SK-N-SH (cell line): ENCODE results near the gene MAPK9. TPM values are rescaled to one million over a fixed set of nuclear protein-coding genes. Genes with fewer than 3 reads are reported as not detected.

Experiments
- CTCF ChIA-PET: fragments of 300-600, 350-600 bp; formaldehyde crosslinking; extraction: SDS; loops from one replicate; lab custom pipeline; 2021; lab: Yijun Ruan, JAX
- POLR2A ChIA-PET: fragments of 350-600 bp; sonication (Branson Sonifier 250); formaldehyde crosslinking; extraction: SDS; loops from one replicate; lab custom pipeline; 2020; ENCODE audit warnings: antibody characterized with exemption, inconsistent platforms; lab: Yijun Ruan, JAX
- DNase-seq: peaks from one replicate; pipeline ENCODE4 v3.0.0; 2012
- H2AFZ ChIP-seq: fragments of 200-600 bp; sonication (generic); 2 replicates; pipeline ENCODE4 v1.8.1; 2016; ENCODE audit warnings: antibody characterized with exemption, mild to moderate bottlenecking, low read depth
- H3F3A ChIP-seq: fragments of 200-600 bp; sonication (generic); replicated peaks from 2 replicates; pipeline ENCODE3; 2016; ENCODE audit warnings: antibody characterized with exemption, mild to moderate bottlenecking; ENCODE audit not compliant: insufficient read depth
- H3K27ac ChIP-seq, 2 experiments: fragments of 200-500 bp in 1 of 2; fragments of 200-600 bp in 1 of 2; sonication (Bioruptor generic) in 1 of 2; sonication (generic), shearing (Covaris generic) in 1 of 2; 2 replicates each; pipeline versions ENCODE4 v1.5.1 to v1.6.1; 2014 to 2016; ENCODE audit warnings: low read depth in 2 of 2, inconsistent platforms in 1 of 2, low read length in 1 of 2, mild to moderate bottlenecking in 1 of 2, mixed read lengths in 1 of 2
- H3K27me3 ChIP-seq: fragments of 200-600 bp; sonication (generic), shearing (Covaris generic); 2 replicates; pipeline ENCODE4 v1.6.1; 2016; ENCODE audit warnings: mixed run types; ENCODE audit not compliant: insufficient read depth
- H3K36me3 ChIP-seq, 2 experiments: fragments of 200-500 bp in 1 of 2; fragments of 200-600 bp in 1 of 2; sonication (Bioruptor generic) in 1 of 2; sonication (generic) in 1 of 2; replicated peaks in 1 of 2; 2 replicates each; pipeline versions ENCODE3 to v1.5.1; 2014 to 2016; ENCODE audit warnings: low read length in 1 of 2, mild to moderate bottlenecking in 1 of 2; ENCODE audit not compliant: insufficient read depth in 2 of 2, control insufficient read depth in 1 of 2
- H3K4me1 ChIP-seq, 2 experiments: fragments of 200-500 bp in 1 of 2; fragments of 200-600 bp in 1 of 2; sonication (Bioruptor generic) in 1 of 2; sonication (generic), shearing (Covaris generic) in 1 of 2; 2 replicates each; pipeline versions ENCODE4 v1.5.1 to v1.6.1; 2014 to 2016; ENCODE audit warnings: low read depth in 1 of 2, low read length in 1 of 2, mixed run types in 1 of 2; ENCODE audit not compliant: insufficient read depth in 2 of 2, control insufficient read depth in 1 of 2
- H3K4me2 ChIP-seq: fragments of 200-600 bp; sonication (generic), shearing (Covaris generic); 2 replicates; pipeline ENCODE4 v1.6.1; 2017; ENCODE audit warnings: mixed run types
- H3K4me3 ChIP-seq, 2 experiments: fragments of 200-500 bp in 1 of 2; fragments of 200-600 bp in 1 of 2; sonication (Bioruptor generic) in 1 of 2; sonication (generic), shearing (Covaris generic) in 1 of 2; 2 replicates each; pipeline versions ENCODE4 v1.5.1 to v1.8.1; 2014 to 2016; ENCODE audit warnings: low read depth in 2 of 2, inconsistent platforms in 1 of 2, low read length in 1 of 2, mild to moderate bottlenecking in 1 of 2, mixed read lengths in 1 of 2, moderate library complexity in 1 of 2
- H3K79me2 ChIP-seq: fragments of 200-600 bp; sonication (generic); 2 replicates; pipeline ENCODE4 v1.8.1; 2017; ENCODE audit warnings: mild to moderate bottlenecking; ENCODE audit not compliant: insufficient read depth
- H3K9ac ChIP-seq: fragments of 200-600 bp; sonication (generic); 2 replicates; pipeline ENCODE4 v1.6.1; 2017; ENCODE audit warnings: mixed run types
- H3K9me2 ChIP-seq: fragments of 200-600 bp; sonication (generic); 2 replicates; pipeline ENCODE4 v1.6.1; 2017; ENCODE audit warnings: mixed run types
- H3K9me3 ChIP-seq: fragments of 200-600 bp; sonication (generic); 2 replicates; pipeline ENCODE4 v1.6.1; 2017; ENCODE audit warnings: mixed run types, mild to moderate bottlenecking, moderate library complexity
- H4K20me1 ChIP-seq: fragments of 200-600 bp; sonication (generic); 2 replicates; pipeline ENCODE4 v1.6.1; 2017; ENCODE audit warnings: mild to moderate bottlenecking, mixed run types; ENCODE audit not compliant: insufficient read depth
- CHD2 ChIP-seq: fragments of 150-350 bp; IDR thresholded peaks from 2 replicates; pipeline ENCODE4 v1.6.1; 2018; ENCODE audit warnings: low read length; ENCODE audit not compliant: partially characterized antibody
- ELF1 ChIP-seq: IDR thresholded peaks from 2 replicates; pipeline ENCODE4 v1.4.0; 2012
- GATA2 ChIP-seq: sonication (generic); formaldehyde crosslinking; IDR thresholded peaks from 2 replicates; pipeline ENCODE4 v1.5.0; 2020; ENCODE audit warnings: mild to moderate bottlenecking, missing genetic modification reagents
- MXI1 ChIP-seq: IDR thresholded peaks from 2 replicates; pipeline ENCODE4 v1.6.1; 2012; ENCODE audit warnings: mild to moderate bottlenecking, low read depth, low read length, improper control_type of control experiment
- RFX5 ChIP-seq: IDR thresholded peaks from 2 replicates; pipeline ENCODE4 v1.6.1; 2012; ENCODE audit warnings: mild to moderate bottlenecking, improper control_type of control experiment, low read length
- SIN3A ChIP-seq: IDR thresholded peaks from 2 replicates; pipeline ENCODE4 v1.6.1; 2012; ENCODE audit warnings: low read depth, mild to moderate bottlenecking, low read length, moderate library complexity, borderline replicate concordance
- YY1 ChIP-seq: IDR thresholded peaks from 2 replicates; pipeline ENCODE4 v1.4.0; 2012; ENCODE audit warnings: low read depth, mild to moderate bottlenecking
- WGBS: methylation state at CpG from one replicate; pipeline ENCODE4 v1.1.6; 2017; ENCODE audit warnings: low lambda C conversion rate; 5-methylcytosine and 5-hydroxymethylcytosine counted together
- polyA plus RNA-seq, 3 experiments: library from polyadenylated mRNA; depleted of rRNA; stranded (reverse); fragments of >200 nt; gene quantifications; 2 replicates each; pipeline ENCODE4 v1.2.3, GENCODE V29; 2012
- TF ChIP-seq, protein P1 (sequence below): IDR thresholded peaks from 2 replicates; pipeline ENCODE4 v1.4.0; 2012; ENCODE audit warnings: low read depth, borderline replicate concordance
- TF ChIP-seq, protein P2 (sequence below): fragments of 200-600 bp; sonication (generic); IDR thresholded peaks from 2 replicates; pipeline ENCODE4 v1.6.1; 2017; ENCODE audit warnings: antibody characterized with exemption, mild to moderate bottlenecking, moderate library complexity

MAPK9 gene
- polyA plus RNA-seq, 1 of the 3 experiments (the other 2 are of a cell fraction): 23.9 TPM

DNA sequence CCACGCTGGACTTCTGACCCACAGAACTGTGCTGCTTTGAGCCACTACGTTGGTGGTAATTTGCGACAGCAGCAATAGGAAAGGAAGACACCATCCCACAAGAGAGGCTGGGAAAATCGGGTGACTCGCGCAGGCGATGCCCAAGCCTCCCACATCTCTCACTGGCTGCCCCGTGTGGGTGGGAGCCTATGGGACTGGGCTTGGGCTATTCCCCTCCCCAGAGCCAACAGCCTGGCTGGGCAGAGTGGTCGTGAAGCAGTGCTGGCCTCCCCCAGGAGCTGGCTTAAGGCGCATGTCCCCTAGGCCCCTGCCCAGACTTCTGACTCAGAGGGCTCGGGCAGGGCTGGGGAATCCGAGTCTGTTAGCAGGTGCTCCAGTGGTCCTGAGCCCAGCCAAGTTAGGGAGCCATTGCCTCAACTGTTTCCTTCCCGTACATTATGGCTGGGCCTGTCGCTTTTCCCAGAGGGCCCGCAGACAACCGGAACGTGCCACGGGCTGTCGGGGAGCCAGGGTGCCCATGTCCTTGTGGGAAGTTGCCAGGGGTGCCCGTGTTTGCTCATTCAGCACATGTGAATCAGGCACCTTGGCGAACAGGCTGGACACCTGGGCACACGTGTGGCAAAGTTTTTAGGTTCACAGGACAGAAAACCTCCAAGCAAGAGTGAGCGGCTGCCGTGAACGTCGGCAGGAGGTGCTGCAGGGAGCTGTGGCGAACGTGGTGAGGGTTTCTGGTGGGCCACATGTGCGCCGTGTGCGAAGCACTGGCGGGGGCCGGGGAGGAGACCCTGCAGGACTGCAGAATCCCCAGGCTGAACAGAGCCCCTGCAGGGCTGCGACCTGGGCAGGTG lies 75.9 kb downstream of the MAPK9 start:
- Histone ChIP-seq H3K4me3 (no peak overlapping the region), H4K20me1 (no peaks in the 10 kb centered on the region), H3K27ac (no peak overlapping the region), H3K9ac (no peak overlapping the region), H3K36me3 (no peaks in the 10 kb centered on the region), H2AFZ (no peak overlapping the region), H3K9me2 (no peaks in the 10 kb centered on the region), H3K4me2 (no peak overlapping the region), H3K79me2 (no peaks in the 10 kb centered on the region), H3K27me3 (no peaks in the 10 kb centered on the region), H3K4me1 (peaks cover 0 to 11% of the 10 kb centered on the region in 2 experiments; a peak in 1 of 4 replicates), H3K9me3 (no peaks in the 10 kb centered on the region), H3F3A (no peaks in the 10 kb centered on the region)
- ChIA-PET POLR2A (no interaction called here), CTCF (interaction anchor here (1.0 kb wide), 1 partner anchor 255 kb away, joined by 3 read pairs; no protein-coding TSS in a partner anchor)
- DNase-seq: no peak
- TF ChIP-seq SIN3A: no peak
- TF ChIP-seq MXI1: no peak
- TF ChIP-seq, protein P1, sequence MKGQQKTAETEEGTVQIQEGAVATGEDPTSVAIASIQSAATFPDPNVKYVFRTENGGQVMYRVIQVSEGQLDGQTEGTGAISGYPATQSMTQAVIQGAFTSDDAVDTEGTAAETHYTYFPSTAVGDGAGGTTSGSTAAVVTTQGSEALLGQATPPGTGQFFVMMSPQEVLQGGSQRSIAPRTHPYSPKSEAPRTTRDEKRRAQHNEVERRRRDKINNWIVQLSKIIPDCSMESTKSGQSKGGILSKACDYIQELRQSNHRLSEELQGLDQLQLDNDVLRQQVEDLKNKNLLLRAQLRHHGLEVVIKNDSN: no peak
- TF ChIP-seq GATA2 (CRISPR knock-in tag): no peak
- no peak for TF ChIP-seq YY1
- 58% methylated on average over 28 of the region's 34 CpGs for WGBS

DNA sequence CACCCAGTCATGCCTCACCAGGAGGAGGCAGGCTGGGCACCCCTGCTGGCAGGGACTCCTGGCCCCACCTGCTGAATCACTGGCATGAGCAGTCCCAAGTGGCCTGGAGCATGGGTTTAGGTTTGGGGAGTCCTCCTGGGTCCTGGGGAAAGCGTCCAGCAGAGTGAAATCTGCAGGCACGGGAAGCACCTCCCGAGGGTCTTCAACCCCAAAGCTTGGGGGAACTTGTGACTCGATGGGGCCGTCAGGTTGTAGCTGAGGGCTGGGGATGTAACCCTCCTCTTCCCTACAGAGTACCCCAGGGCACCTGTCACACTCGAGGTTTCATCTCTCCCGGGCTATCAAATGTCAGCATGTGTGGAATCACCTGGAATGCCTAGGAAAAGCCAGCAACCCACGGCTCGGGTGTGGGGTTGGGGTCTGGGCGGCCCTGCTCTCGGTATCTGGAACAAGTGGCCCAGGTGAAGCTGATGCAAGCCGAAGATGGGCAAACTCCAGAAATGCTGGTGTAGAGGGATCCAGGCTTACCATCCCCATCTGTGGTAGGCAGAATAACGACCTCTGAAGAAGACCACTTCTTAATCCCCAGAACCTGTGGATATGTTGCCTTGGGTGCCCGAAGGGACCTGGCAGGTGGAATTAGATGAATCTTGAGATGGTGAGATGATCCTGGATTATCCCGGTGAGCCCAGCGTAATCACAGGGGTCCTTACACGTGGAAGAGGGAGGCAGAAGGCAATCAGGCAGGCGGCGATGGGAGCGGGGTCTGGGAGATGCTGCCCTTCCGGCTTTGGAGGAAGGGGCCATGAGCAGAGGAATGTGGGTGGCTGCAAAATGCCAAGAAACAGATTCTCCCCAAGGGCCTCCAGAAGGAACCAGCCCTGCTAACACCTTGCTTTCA lies 76.8 kb downstream of the MAPK9 start:
- Histone ChIP-seq H3K4me3 (no peak overlapping the region), H3K27ac (no peak overlapping the region), H4K20me1 (no peaks in the 10 kb centered on the region)
- WGBS: 59% methylated on average over 21 of the region's 21 CpGs
- TF ChIP-seq ELF1: no peak
- TF ChIP-seq, protein P2, sequence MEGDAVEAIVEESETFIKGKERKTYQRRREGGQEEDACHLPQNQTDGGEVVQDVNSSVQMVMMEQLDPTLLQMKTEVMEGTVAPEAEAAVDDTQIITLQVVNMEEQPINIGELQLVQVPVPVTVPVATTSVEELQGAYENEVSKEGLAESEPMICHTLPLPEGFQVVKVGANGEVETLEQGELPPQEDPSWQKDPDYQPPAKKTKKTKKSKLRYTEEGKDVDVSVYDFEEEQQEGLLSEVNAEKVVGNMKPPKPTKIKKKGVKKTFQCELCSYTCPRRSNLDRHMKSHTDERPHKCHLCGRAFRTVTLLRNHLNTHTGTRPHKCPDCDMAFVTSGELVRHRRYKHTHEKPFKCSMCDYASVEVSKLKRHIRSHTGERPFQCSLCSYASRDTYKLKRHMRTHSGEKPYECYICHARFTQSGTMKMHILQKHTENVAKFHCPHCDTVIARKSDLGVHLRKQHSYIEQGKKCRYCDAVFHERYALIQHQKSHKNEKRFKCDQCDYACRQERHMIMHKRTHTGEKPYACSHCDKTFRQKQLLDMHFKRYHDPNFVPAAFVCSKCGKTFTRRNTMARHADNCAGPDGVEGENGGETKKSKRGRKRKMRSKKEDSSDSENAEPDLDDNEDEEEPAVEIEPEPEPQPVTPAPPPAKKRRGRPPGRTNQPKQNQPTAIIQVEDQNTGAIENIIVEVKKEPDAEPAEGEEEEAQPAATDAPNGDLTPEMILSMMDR: no peak
- TF ChIP-seq RFX5: no peak
- TF ChIP-seq CHD2: no peak
- TF ChIP-seq, all 33 proteins: peak for 0
- no peak for DNase-seq
- H3K9me3 ChIP-seq: no peaks in the 10 kb centered on the region
- no peak overlapping the region for H3K9ac ChIP-seq
- no peak overlapping the region for H2AFZ ChIP-seq
- H3F3A ChIP-seq: no peaks in the 10 kb centered on the region
- no peaks in the 10 kb centered on the region for H3K36me3 ChIP-seq
- ChIA-PET POLR2A (no interaction called here), CTCF (no interaction called here)
- H3K4me1 ChIP-seq: peaks cover 0 to 11% of the 10 kb centered on the region in 2 experiments; a peak in 1 of 4 replicates
- no peaks in the 10 kb centered on the region for H3K79me2 ChIP-seq
- H3K27me3 ChIP-seq: no peaks in the 10 kb centered on the region
- H3K9me2 ChIP-seq: no peaks in the 10 kb centered on the region
- no peak overlapping the region for H3K4me2 ChIP-seq
